RWPE1 (cell line): ENCODE measurements around the gene SPATA9.

ENCODE experiments used
- CTCF ChIA-PET: fragments of 350-600 bp; sonication (Branson Sonifier 250); formaldehyde crosslinking; extraction: SDS; loops from one replicate; lab custom pipeline; 2021; lab: Yijun Ruan, JAX
- POLR2A ChIA-PET: fragments of 400-600 bp; formaldehyde crosslinking; extraction: SDS; loops from one replicate; lab custom pipeline; 2020; ENCODE audit warnings: antibody characterized with exemption; ENCODE audit not compliant: low non-redundant PET; lab: Yijun Ruan, JAX
- DNase-seq: peaks from one replicate; pipeline ENCODE4 v3.0.0; 2012; ENCODE audit warnings: low spot score
- H3K27ac ChIP-seq: fragments of 450-650 bp; 2 replicates; pipeline ENCODE4 v1.5.1; 2017
- TF ChIP-seq, protein P1 (sequence below): fragments of 450-650 bp; conservative IDR thresholded peaks from 2 replicates; pipeline ENCODE4 v1.5.1; 2017; ENCODE audit warnings: low read depth, mild to moderate bottlenecking

The SPATA9 gene

GRCh38 chr5:95682891-95683290, at the start of gene SPATA9:
TSS of gene SPATA9 (minus strand) at chr5:95682991. CDS start at chr5:95682854, 137 bp downstream.
- TF ChIP-seq, protein P1, sequence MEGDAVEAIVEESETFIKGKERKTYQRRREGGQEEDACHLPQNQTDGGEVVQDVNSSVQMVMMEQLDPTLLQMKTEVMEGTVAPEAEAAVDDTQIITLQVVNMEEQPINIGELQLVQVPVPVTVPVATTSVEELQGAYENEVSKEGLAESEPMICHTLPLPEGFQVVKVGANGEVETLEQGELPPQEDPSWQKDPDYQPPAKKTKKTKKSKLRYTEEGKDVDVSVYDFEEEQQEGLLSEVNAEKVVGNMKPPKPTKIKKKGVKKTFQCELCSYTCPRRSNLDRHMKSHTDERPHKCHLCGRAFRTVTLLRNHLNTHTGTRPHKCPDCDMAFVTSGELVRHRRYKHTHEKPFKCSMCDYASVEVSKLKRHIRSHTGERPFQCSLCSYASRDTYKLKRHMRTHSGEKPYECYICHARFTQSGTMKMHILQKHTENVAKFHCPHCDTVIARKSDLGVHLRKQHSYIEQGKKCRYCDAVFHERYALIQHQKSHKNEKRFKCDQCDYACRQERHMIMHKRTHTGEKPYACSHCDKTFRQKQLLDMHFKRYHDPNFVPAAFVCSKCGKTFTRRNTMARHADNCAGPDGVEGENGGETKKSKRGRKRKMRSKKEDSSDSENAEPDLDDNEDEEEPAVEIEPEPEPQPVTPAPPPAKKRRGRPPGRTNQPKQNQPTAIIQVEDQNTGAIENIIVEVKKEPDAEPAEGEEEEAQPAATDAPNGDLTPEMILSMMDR: no peak
- ChIA-PET CTCF (interaction anchor here (0.6 kb wide), 1 partner anchor 68 kb away, joined by 5 read pairs; no protein-coding TSS in a partner anchor), POLR2A (no interaction called here)
- no peak for DNase-seq
- no peak within 1 kb of the TSS for H3K27ac ChIP-seq

DNA sequence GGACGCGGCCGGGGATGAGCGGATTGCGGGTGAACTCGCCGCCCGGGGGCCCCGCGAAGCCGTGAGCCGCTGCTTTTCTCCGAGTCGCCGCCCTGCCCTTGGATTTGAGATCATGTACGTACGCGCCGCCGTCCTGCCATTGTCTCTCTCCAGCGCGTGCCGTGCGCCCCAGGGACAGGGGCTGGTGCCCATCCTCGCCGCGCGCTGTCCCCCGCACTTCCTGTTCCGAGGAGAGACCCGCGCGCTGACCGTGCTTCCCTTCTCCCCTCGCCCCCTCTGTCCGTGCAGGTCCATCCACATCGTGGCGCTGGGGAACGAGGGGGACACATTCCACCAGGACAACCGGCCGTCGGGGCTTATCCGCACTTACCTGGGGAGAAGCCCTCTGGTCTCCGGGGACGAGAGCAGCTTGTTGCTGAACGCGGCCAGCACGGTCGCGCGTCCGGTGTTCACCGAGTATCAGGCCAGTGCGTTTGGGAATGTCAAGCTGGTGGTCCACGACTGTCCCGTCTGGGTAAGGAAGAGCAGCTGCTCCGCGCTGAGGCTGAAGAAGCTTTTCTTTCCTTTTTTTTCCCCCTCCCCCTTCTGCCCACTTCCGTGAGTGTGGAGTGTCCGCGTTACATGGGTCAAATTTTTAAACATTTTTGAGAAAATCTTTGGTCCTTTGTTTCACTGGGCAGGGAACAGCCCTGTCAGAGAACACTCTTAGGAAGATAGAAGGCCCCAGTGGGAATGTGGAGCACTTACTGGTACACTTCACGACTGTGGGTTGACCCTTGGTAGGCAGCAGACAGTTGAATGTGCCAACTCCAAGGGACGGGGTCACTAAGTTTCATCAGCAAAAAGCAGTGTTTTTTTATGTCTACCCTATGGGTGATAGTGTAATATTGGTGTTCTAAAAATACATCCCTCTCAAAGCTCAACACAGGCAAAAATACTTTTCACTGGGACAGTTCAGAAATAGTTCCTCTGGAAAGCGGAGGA, 49.1 kb upstream of the SPATA9 start:
- DNase-seq: peak; percentile 27
- TF ChIP-seq, protein P1: no peak
- H3K27ac ChIP-seq: peak overlapping the region; percentile 86
- POLR2A ChIA-PET: interaction anchor here (0.7 to 1.2 kb wide), 2 partner anchors 59 to 85 kb away, joined by 3 to 6 read pairs; partner anchors contain the start of gene RFESD
- CTCF ChIA-PET: interaction anchor here (0.6 to 2.9 kb wide), 11 partner anchors 11 to 858 kb away, joined by 3 to 13 read pairs (median 3); partner anchors contain the start of gene RFESD

- POLR2A ChIA-PET: interaction anchor here (0.7 to 1.2 kb wide), 2 partner anchors 58 to 85 kb away, joined by 3 to 6 read pairs; partner anchors contain the start of gene RFESD
- CTCF ChIA-PET: interaction anchor here (0.6 to 2.9 kb wide), 9 partner anchors 10 to 86 kb away, joined by 3 to 13 read pairs (median 3); partner anchors contain the start of gene RFESD
Measured at GRCh38 chr5:95730730-95731570, 48.2 kb upstream of the SPATA9 start, which contains the start of gene RHOBTB3. TSS of gene RHOBTB3 (plus strand) at chr5:95731336. CDS start at chr5:95731683, 347 bp downstream.

GRCh38 chr5:95730011-95730700, 47.4 kb upstream of the SPATA9 start:
- DNase-seq: no peak
- peak overlapping the region; percentile 86 for H3K27ac ChIP-seq
- ChIA-PET POLR2A (interaction anchor here (0.6 to 1.2 kb wide), 2 partner anchors 32 to 84 kb away, joined by 6 to 7 read pairs; partner anchors contain the start of gene RFESD), CTCF (interaction anchor here (0.6 to 2.9 kb wide), 6 partner anchors 12 to 85 kb away, joined by 3 to 13 read pairs (median 5); no protein-coding TSS in a partner anchor)
- TF ChIP-seq, protein P1: no peak

More at GRCh38 chr5:95730730-95731570, 48.2 kb upstream of the SPATA9 start, which contains the start of gene RHOBTB3:
- TF ChIP-seq, protein P1: no peak
- peak within 1 kb of the TSS; percentile 86 for H3K27ac ChIP-seq
- peak; percentile 80 for DNase-seq

DNA sequence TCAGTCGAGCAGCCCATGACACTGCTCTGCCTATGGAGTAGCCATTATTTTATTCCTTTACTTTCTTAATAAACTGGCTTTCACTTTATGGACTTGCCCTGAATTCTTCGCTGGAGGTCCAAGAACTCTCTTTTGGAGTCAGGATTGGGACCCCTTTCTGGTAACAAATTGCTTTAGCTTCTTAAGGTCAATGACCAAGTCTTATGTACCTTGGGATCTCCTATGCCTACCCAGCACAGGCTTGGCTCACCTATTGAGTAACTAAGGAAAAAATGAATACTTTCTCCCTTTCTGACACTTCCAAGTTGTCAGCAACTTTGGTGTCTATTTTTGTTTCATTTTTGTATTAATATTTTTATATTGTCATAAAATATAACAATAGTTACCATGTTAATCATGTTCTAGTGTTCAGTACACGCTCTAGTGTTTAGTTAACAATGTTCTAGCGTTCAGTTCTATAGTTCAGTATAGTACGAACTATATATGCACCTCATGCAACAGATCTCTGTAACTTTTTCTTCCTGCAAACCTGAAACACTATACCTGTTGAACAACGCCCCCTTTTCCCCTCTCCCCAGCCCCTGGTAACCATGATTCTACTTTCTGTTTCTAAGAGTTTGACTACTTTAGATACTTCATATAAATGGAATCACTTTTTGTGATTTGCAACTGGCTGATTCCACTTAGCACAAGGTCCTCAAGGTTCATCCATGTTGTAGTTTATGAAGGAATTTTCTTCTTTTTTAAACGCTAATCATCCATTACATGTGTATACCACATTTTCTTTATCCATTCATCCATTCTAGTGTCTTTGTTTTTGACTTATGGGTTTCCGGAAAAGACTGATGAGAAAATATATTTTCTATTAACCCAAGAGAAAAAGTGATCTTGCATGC, 46.6 kb upstream of the SPATA9 start:
- ChIA-PET CTCF (no interaction called here), POLR2A (interaction anchor here (0.6 kb wide), 1 partner anchor 32 kb away, joined by 7 read pairs; no protein-coding TSS in a partner anchor)
- no peak overlapping the region for H3K27ac ChIP-seq
- TF ChIP-seq, protein P1: no peak
- no peak for DNase-seq
